SK-N-MC (cell line): Measurements from ENCODE around the gene SMURF1.
A peak's percentile ranks its signal among the peaks of the same experiment; 100 is the strongest.

Experiments used
- DNase-seq: peaks from one replicate; pipeline ENCODE4 v3.0.0-alpha.2; 2011; ENCODE audit warnings: low read depth, low spot score
- H3K27ac ChIP-seq: fragments of 200-600 bp; sonication (generic); 2 replicates; pipeline ENCODE4 v1.5.1; 2016; ENCODE audit warnings: mixed run types
- H3K36me3 ChIP-seq: fragments of 200-600 bp; sonication (generic); 2 replicates; pipeline ENCODE4 v1.6.1; 2017; ENCODE audit warnings: antibody characterized with exemption, low read length, mixed read lengths; ENCODE audit not compliant: insufficient read depth
- H3K4me3 ChIP-seq: fragments of 200-600 bp; sonication (generic); 2 replicates; pipeline ENCODE4 v1.5.1; 2016
- H3K9ac ChIP-seq: fragments of 200-600 bp; sonication (generic); 2 replicates; pipeline ENCODE4 v1.8.0; 2017; ENCODE audit warnings: mixed run types, mixed read lengths; ENCODE audit not compliant: insufficient read length
- H3K9me3 ChIP-seq: fragments of 200-600 bp; sonication (generic); 2 replicates; pipeline ENCODE4 v1.6.1; 2017; ENCODE audit warnings: low read depth, mild to moderate bottlenecking, antibody characterized with exemption, low read length, moderate library complexity, mixed read lengths
- EZH2 ChIP-seq: fragments of 200-600 bp; sonication (generic); IDR thresholded peaks from one replicate; pipeline ENCODE4 v1.6.1; 2017; ENCODE audit warnings: antibody characterized with exemption
- FOXP2 ChIP-seq: optimal IDR thresholded peaks from 2 replicates; pipeline ENCODE3; 2011; ENCODE audit warnings: mild to moderate bottlenecking, moderate library complexity; ENCODE audit not compliant: insufficient read depth; ENCODE audit errors: extremely low read length, control extremely low read depth
- POLR2AphosphoS5 ChIP-seq: IDR thresholded peaks from 2 replicates; pipeline ENCODE4 v1.6.1; 2012; ENCODE audit warnings: mild to moderate bottlenecking, low read depth, low read length, borderline replicate concordance

The SMURF1 gene

DNA sequence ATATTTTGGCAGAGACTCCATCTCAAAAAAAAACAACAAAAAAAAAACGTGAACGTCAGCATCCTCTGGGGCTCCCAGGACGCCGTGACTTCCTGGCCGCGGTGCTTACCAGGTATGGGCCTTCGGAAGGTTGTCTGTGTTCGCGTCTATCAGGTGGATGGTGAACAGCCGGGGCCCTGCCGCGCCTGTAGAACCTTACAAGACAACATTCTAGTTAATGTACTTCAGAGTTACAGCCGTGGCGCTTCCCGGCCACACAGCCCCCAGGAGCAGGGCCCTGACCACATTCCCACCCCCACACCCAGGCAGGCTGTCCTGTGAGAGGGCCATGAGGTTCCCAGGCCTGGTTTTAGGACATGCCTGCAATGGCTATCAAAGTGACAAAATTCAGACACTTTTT lies 111.0 kb downstream of the SMURF1 start:
- peaks cover 91% of the 10 kb centered on the region for H3K36me3 ChIP-seq
- TF ChIP-seq EZH2 (no peak), FOXP2 (no peak), POLR2AphosphoS5 (no peak)
- DNase-seq = no peak

DNA sequence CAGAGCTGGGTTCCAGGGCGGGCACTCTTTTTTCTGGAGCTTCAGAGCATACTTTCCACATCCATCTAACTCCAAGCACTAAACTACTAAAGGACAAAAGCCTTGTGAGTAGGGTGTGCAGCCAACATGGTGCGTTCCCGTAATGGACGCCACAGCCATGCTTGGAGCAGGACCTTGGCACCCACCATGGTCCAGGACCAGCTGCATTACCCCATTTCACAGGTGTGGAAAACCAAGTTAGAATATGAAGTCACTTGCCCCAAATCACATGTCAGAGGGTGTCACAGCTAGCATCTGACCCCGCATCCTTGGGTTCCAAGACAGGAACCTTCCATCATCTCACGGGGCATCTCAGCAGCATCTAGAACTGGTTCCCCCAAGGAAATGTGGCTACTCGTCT lies 112.4 kb downstream of the SMURF1 start:
- Histone ChIP-seq H3K4me3 (no peak overlapping the region), H3K9ac (no peak overlapping the region), H3K27ac (no peak overlapping the region), H3K9me3 (no peaks in the 10 kb centered on the region), H3K36me3 (peaks cover 79% of the 10 kb centered on the region)
- DNase-seq = no peak
- TF ChIP-seq FOXP2 = no peak
- no peak for TF ChIP-seq EZH2
- no peak for TF ChIP-seq POLR2AphosphoS5

More for the DNA sequence above, 111.0 kb downstream of the SMURF1 start:
- H3K9ac ChIP-seq = no peak overlapping the region
- H3K4me3 ChIP-seq = no peak overlapping the region
- H3K9me3 ChIP-seq = no peaks in the 10 kb centered on the region
- H3K27ac ChIP-seq = no peak overlapping the region

DNA sequence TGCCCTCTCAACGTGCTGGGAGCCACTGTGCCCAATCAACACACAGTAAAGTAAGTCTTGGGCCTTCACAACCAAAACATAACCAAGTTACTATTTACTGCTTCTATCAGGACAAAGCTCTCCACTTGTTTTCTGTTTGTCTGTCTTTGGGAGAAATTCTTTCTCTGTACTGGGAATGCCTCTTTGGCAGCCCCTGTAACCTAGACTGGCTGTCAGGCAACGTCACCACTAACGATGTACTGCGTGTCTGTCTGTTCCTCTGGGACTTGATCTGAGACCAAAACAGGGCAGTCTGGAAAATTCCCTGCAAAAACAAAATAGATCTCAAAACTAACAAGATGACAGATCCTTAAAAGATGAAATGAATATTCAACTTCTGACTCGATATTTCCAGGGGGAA lies 113.0 kb downstream of the SMURF1 start:
- Histone ChIP-seq H3K9ac (no peak overlapping the region), H3K36me3 (peaks cover 74% of the 10 kb centered on the region), H3K4me3 (no peak overlapping the region), H3K27ac (no peak overlapping the region), H3K9me3 (no peaks in the 10 kb centered on the region)
- no peak for DNase-seq
- TF ChIP-seq FOXP2 = no peak
- TF ChIP-seq EZH2 = no peak
- TF ChIP-seq POLR2AphosphoS5 = no peak

DNA sequence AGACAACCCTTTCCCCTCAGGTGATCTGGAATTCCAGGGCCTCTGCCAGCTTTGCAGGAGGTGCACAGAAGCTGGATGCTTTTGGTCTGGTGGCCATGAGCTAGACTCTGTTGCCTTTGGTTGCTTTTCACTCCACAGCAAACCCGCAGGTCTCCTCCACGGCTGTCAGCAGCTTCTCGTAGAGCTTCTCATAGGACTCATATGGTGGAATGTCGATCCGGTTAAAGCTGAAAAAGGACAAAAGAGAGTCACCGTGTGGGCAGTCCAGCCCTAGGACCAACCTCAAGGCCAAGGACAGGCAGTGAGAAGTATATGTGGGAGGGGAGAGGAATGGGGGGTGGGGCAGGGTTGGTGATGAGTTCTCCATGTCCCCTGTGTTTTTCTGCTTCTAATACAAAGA lies 113.5 kb downstream of the SMURF1 start:
- no peaks in the 10 kb centered on the region for H3K9me3 ChIP-seq
- no peak for DNase-seq
- H3K27ac ChIP-seq = 0 out of 2 replicates have a peak overlapping the region, but pooled peaks have one; percentile 13
- no peak overlapping the region for H3K4me3 ChIP-seq
- peaks cover 69% of the 10 kb centered on the region for H3K36me3 ChIP-seq
- TF ChIP-seq POLR2AphosphoS5 = no peak
- TF ChIP-seq EZH2 = no peak
- no peak for TF ChIP-seq FOXP2
- H3K9ac ChIP-seq = no peak overlapping the region

DNA sequence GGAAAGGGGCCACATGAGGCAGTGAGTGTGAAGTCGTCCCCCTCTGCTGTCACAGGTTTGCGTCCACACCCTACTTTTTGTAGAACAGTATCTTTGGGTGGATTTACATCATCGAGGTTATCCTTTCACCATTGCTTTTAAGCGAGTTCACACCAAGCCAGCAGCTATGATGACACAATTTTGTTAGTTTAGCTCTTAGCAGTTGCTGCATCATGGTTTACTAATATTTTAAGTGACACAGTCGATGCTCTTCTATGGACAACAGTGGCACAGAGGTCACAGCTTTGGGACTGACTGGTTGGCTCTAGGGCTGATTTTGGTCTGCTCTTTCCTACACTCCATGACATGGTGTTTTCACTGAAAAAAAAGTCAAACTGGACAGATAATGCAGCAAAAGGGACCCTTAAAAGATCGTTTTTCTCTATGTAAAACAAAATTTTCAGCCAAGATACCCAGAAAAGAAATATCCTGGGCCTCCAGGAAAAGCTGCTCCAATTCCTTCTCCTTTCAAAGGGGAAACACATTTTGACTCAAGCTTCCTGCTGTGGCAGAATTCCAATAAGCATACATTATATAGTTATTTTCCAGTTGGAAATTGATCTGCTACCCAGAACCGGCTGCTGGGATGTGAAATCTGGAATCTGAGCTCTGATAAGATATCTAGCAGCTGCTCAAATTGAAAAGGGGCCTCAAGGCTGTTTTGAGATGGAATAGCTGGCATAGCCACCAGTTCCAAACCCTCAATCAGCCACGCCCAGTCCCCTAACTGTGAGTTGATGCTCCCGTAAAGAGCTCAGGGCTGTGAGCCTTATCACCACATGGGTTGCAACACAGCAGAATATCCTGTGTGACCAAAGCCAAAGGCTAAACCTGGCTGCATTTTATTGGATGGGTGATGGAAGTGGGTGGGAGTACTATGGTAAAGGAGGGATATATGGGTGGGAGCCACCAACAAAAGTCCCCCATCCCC lies 114.2 kb downstream of the SMURF1 start:
- H3K36me3 ChIP-seq = peaks cover 62% of the 10 kb centered on the region
- no peak for DNase-seq
- H3K4me3 ChIP-seq = no peak overlapping the region

DNA sequence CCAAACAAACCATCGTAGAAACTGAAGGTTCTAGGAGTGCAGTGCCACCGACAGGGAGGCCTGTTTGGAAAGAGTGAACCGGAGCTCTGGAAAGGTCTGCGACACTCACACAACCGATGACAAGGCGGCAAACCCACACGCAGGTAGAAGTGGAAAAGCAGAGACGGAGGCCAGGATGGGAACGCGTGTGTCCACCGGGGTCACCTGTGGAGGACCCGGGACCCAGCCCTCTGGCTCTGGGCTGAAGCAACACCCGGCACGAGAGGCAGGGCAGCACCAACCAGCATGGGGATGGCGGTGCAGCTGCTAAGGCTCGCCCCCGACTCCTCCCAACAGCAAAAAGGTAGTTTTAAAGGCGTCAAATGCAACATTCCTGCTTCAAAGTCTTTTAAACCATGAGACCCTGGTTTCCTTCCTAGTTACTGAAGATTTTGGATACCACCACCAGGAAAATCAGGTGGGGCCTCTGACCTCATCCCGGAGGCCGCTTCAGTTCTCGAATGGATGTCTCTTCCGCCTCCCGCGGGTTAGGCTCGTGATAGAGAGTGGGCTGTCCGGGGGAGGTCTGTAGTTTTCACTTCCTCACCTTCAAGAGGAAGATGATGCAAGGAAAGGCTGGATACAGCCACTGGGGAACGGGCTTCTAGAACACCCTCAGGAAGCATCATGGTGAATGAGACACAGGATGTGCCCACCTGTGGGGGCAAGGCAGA lies 115.5 kb downstream of the SMURF1 start:
- no peak for DNase-seq
- H3K4me3 ChIP-seq = no peak overlapping the region
- no peak overlapping the region for H3K9ac ChIP-seq
- H3K9me3 ChIP-seq = no peaks in the 10 kb centered on the region
- no peak for TF ChIP-seq EZH2
- TF ChIP-seq FOXP2 = no peak
- TF ChIP-seq POLR2AphosphoS5 = no peak
- H3K27ac ChIP-seq = no peak overlapping the region; the same call in 1 of the 2 replicates
- H3K36me3 ChIP-seq = peaks cover 48% of the 10 kb centered on the region

More for the DNA sequence above, 114.2 kb downstream of the SMURF1 start:
- H3K9ac ChIP-seq = no peak overlapping the region
- TF ChIP-seq EZH2 = no peak
- TF ChIP-seq FOXP2 = no peak
- TF ChIP-seq POLR2AphosphoS5 = no peak
- H3K27ac ChIP-seq = peak overlapping the region; percentile 15; the same call in 1 of the 2 replicates
- no peaks in the 10 kb centered on the region for H3K9me3 ChIP-seq

DNA sequence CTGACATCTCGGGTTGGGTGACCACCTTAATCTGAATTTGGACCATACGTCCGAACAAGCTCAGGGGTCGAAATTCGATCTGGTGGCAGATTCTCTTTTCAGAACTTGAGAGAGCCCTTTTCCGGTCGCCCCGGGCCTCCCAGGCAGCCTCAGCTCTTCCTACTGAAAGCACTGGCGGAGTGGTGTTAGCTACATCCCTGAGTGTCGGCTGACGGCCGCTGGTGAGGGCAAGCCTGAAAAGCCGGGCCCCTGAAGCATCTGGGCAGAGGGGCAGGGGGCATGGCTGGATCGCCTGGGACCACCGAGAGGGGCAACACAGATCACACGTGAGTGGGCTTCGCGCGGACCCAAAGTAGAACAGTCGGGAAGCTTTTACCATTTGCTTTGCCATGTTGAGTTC lies 116.1 kb downstream of the SMURF1 start:
- Histone ChIP-seq H3K27ac (no peak overlapping the region), H3K36me3 (peaks cover 43% of the 10 kb centered on the region), H3K9me3 (no peaks in the 10 kb centered on the region), H3K9ac (no peak overlapping the region), H3K4me3 (no peak overlapping the region)
- DNase-seq = no peak
- TF ChIP-seq POLR2AphosphoS5 (no peak), EZH2 (no peak), FOXP2 (no peak)

DNA sequence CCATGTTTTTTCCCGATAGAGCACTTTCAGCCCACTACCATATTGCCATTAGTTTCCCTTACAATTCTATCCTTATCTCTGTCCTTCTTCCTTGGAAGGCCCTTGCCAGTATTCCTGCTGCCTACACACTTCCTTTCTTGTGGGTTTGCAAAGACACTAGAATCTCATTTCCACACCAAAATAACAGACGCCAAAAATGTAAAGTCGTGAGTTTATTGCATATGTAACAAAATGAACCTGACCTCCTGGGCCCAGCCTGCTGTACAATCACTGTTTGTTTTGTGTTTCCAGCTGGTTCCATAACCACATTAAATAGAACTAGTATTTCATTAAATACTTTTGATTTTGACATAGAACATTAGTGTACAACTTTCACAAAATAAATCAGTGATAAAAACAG lies 116.7 kb downstream of the SMURF1 start:
- Histone ChIP-seq H3K36me3 (peaks cover 39% of the 10 kb centered on the region), H3K9me3 (no peaks in the 10 kb centered on the region), H3K27ac (peak overlapping the region; percentile 72; the same call in 1 of the 2 replicates), H3K4me3 (no peak overlapping the region), H3K9ac (no peak overlapping the region)
- TF ChIP-seq POLR2AphosphoS5 (no peak), FOXP2 (no peak), EZH2 (no peak)
- DNase-seq = no peak
